GM18517 (cell line): Measurements from ENCODE around the gene PLXNA3.

Source experiments
- ATAC-seq: cut with Tn5 transposase; IDR thresholded peaks from one replicate; pipeline ENCODE4 v1.9.1; 2021; ENCODE audit warnings: mild to moderate bottlenecking, moderate library complexity; ENCODE audit not compliant: unreplicated experiment

Gene PLXNA3

GRCh38 chrX:154434394-154435168 lies 23.5 kb upstream of the PLXNA3 start:
- no peak for ATAC-seq

GRCh38 chrX:154435171-154435733 lies 22.8 kb upstream of the PLXNA3 start:
- ATAC-seq: no peak

GRCh38 chrX:154436374-154436982 lies 21.6 kb upstream of the PLXNA3 start:
- no peak for ATAC-seq

- ATAC-seq: peak; percentile 48
Observed at GRCh38 chrX:154436983-154437752, 20.9 kb upstream of the PLXNA3 start, which contains the start of gene GDI1. Gene GDI1, plus strand, starts transcription at chrX:154437154. Its CDS starts 101 bp downstream, at chrX:154437255.

- no peak for ATAC-seq
Observed at GRCh38 chrX:154437971-154438893, 19.8 kb upstream of the PLXNA3 start.

- ATAC-seq: no peak
Observed at GRCh38 chrX:154439841-154440240, 18.2 kb upstream of the PLXNA3 start.

GRCh38 chrX:154440623-154441357 lies 17.3 kb upstream of the PLXNA3 start:
- no peak for ATAC-seq

- no peak for ATAC-seq
Observed at GRCh38 chrX:154441564-154441963, 16.5 kb upstream of the PLXNA3 start.

- ATAC-seq: no peak
Observed at GRCh38 chrX:154441984-154442707, 15.9 kb upstream of the PLXNA3 start.

GRCh38 chrX:154443479-154443910 lies 14.6 kb upstream of the PLXNA3 start:
- no peak for ATAC-seq

GRCh38 chrX:154443992-154444754 lies 13.9 kb upstream of the PLXNA3 start, which contains the start of gene FAM50A:
Gene FAM50A, plus strand, starts transcription at chrX:154444141. Its CDS starts 95 bp downstream, at chrX:154444236.
- ATAC-seq: peak; percentile 67

GRCh38 chrX:154444755-154445246 lies 13.3 kb upstream of the PLXNA3 start:
- ATAC-seq: no peak

- ATAC-seq: no peak
Observed at GRCh38 chrX:154445776-154446175, 12.3 kb upstream of the PLXNA3 start.

- no peak for ATAC-seq
Observed at GRCh38 chrX:154446430-154446829, 11.7 kb upstream of the PLXNA3 start.

- ATAC-seq: no peak
Observed at GRCh38 chrX:154448484-154448883, 9.6 kb upstream of the PLXNA3 start.

GRCh38 chrX:154449618-154450017 lies 8.5 kb upstream of the PLXNA3 start:
- no peak for ATAC-seq

GRCh38 chrX:154450312-154450711 lies 7.8 kb upstream of the PLXNA3 start:
- no peak for ATAC-seq

GRCh38 chrX:154452823-154453222 lies 5.3 kb upstream of the PLXNA3 start:
- no peak for ATAC-seq
